ENCODE measurements around the gene REPIN1. TPM values are rescaled to one million over a fixed set of nuclear protein-coding genes. Genes with fewer than 3 reads are reported as not detected.

The REPIN1 gene
- total and polyA plus RNA-seq, 4 donors: 17.1 to 118 (median 55.1) TPM

DNA sequence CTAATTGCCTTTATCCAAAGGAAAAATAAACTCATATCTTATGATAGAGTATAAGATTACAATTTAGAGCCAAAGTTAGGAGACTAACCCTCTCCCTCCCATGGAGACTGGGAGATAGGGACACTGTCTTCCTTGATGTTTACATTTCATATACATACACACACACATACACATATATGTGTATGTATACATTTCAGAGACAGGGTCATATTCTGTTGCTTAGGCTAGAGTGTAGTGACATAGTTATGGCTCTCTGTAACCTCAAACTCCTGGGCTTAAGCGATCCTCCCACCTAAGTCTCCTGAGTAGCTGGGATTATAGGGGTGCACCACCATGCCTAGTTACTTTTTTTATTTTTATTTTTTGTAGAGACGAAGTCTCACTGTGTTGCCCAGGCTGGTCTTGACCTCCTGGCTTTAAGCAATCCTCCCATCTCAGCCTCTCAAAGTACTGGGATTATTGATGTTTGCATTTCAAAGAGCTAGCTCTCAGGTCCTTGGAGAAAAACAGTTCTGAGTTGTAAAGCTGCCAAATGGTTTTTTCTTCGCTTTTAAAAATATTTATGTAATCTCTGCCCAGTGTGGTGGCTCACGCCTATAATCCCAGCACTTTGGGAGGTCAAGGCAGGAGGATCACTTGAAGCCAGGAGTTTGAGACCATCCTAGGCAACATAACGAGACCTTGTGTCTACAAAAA lies 8.1 kb upstream of the REPIN1 start:
- 90% methylated on average over 5 of the region's 5 CpGs for WGBS
- TF ChIP-seq RAD21 (IDR thresholded peaks at IDR 0.05) (no peak), CTCF (IDR thresholded peaks at IDR 0.05; ENCODE audit: low read depth, low read length, missing input control) (no peak), REST (IDR thresholded peaks at IDR 0.05) (no peak), MAX (IDR thresholded peaks at IDR 0.05) (no peak), HNF4G (IDR thresholded peaks at IDR 0.05) (no peak), NR2F2 (IDR thresholded peaks at IDR 0.05) (no peak), RXRA (IDR thresholded peaks at IDR 0.05) (no peak), JUND (IDR thresholded peaks at IDR 0.05) (no peak), EGR1 (IDR thresholded peaks at IDR 0.05; ENCODE audit: low read depth in 2 of 2) (no peak), HNF4A (conservative IDR thresholded peaks at IDR 0.05) (no peak), FOXA2 (IDR thresholded peaks at IDR 0.05) (no peak), FOXA1 (IDR thresholded peaks at IDR 0.05) (no peak), GABPA (IDR thresholded peaks at IDR 0.05 in 1 of 2, conservative IDR thresholded peaks at IDR 0.05 in 1 of 2) (no peak), YY1 (IDR thresholded peaks at IDR 0.05) (no peak), SP1 (IDR thresholded peaks at IDR 0.05) (no peak)
- H3K27me3 ChIP-seq (ENCODE audit: control insufficient read depth in 4 of 4, insufficient read depth in 4 of 4, low read length in 3 of 4): no peaks in the 10 kb centered on the region
- no peak overlapping the region for H3K9ac ChIP-seq (ENCODE audit: low read depth in 1 of 2, low read length in 2 of 2)
- no peak for DNase-seq (ENCODE audit: low spot score)
- H3K9me3 ChIP-seq (ENCODE audit: control insufficient read depth in 4 of 4, low read length in 3 of 4): no peaks in the 10 kb centered on the region
- H3K27ac ChIP-seq (ENCODE audit: low read depth in 1 of 2, low read length in 2 of 2): no peak overlapping the region
- H3K4me3 ChIP-seq (ENCODE audit: low read depth in 1 of 3, low read length in 3 of 3): no peak overlapping the region
- peaks cover 0 to 13% (median 13%) of the 10 kb centered on the region in 4 donors for H3K4me1 ChIP-seq (ENCODE audit: control insufficient read depth in 4 of 4, insufficient read depth in 4 of 4, low read length in 3 of 4)
- H3K36me3 ChIP-seq (ENCODE audit: control insufficient read depth in 4 of 4, insufficient read depth in 3 of 4, low read depth in 1 of 4, low read length in 3 of 4): no peaks in the 10 kb centered on the region

- 90% methylated on average over 7 of the region's 7 CpGs for WGBS
- Histone ChIP-seq H3K36me3 (ENCODE audit: control insufficient read depth in 4 of 4, insufficient read depth in 3 of 4, low read depth in 1 of 4, low read length in 3 of 4) (no peaks in the 10 kb centered on the region), H3K27me3 (ENCODE audit: control insufficient read depth in 4 of 4, insufficient read depth in 4 of 4, low read length in 3 of 4) (no peaks in the 10 kb centered on the region), H3K4me1 (ENCODE audit: control insufficient read depth in 4 of 4, insufficient read depth in 4 of 4, low read length in 3 of 4) (peaks cover 0 to 4% (median 4%) of the 10 kb centered on the region in 4 donors), H3K9me3 (ENCODE audit: control insufficient read depth in 4 of 4, low read length in 3 of 4) (no peaks in the 10 kb centered on the region), H3K4me3 (ENCODE audit: low read depth in 1 of 3, low read length in 3 of 3) (no peak overlapping the region), H3K9ac (ENCODE audit: low read depth in 1 of 2, low read length in 2 of 2) (no peak overlapping the region), H3K27ac (ENCODE audit: low read depth in 1 of 2, low read length in 2 of 2) (no peak overlapping the region)
- TF ChIP-seq FOXA1 (IDR thresholded peaks at IDR 0.05) (no peak), TAF1 (conservative IDR thresholded peaks at IDR 0.05) (no peak), SP1 (IDR thresholded peaks at IDR 0.05) (no peak), GABPA (IDR thresholded peaks at IDR 0.05 in 1 of 2, conservative IDR thresholded peaks at IDR 0.05 in 1 of 2) (no peak), YY1 (IDR thresholded peaks at IDR 0.05) (no peak), CTCF (IDR thresholded peaks at IDR 0.05; ENCODE audit: low read depth, low read length, missing input control) (no peak), JUND (IDR thresholded peaks at IDR 0.05) (no peak), EGR1 (IDR thresholded peaks at IDR 0.05; ENCODE audit: low read depth in 2 of 2) (no peak), RXRA (IDR thresholded peaks at IDR 0.05) (no peak), MAX (IDR thresholded peaks at IDR 0.05) (no peak), HNF4A (conservative IDR thresholded peaks at IDR 0.05) (no peak)
- no peak for DNase-seq (ENCODE audit: low spot score)
Observed at GRCh38 chr7:150361402-150361801, 7.2 kb upstream of the REPIN1 start.
